Ishikawa (cell line): ENCODE measurements around the gene SH3PXD2A.

Source experiments
- CEBPB ChIP-seq: IDR thresholded peaks from 2 replicates; pipeline ENCODE4 v1.6.1; 2012
- CREB1 ChIP-seq: IDR thresholded peaks from 2 replicates; pipeline ENCODE4 v1.6.1; 2012; ENCODE audit warnings: low read depth
- EGR1 ChIP-seq: IDR thresholded peaks from 2 replicates; pipeline ENCODE4 v1.6.1; 2012
- EP300 ChIP-seq: IDR thresholded peaks from 2 replicates; pipeline ENCODE4 v1.6.1; 2012; ENCODE audit warnings: borderline replicate concordance
- FOXM1 ChIP-seq: IDR thresholded peaks from 2 replicates; pipeline ENCODE4 v1.6.1; 2012; ENCODE audit warnings: low read depth, borderline replicate concordance
- NFIC ChIP-seq: IDR thresholded peaks from 2 replicates; pipeline ENCODE4 v1.6.1; 2012
- RAD21 ChIP-seq: IDR thresholded peaks from 2 replicates; pipeline ENCODE4 v1.6.1; 2012; ENCODE audit warnings: low read depth
- REST ChIP-seq: IDR thresholded peaks from 2 replicates; pipeline ENCODE4 v1.6.1; 2012; ENCODE audit warnings: low read depth, mild to moderate bottlenecking
- TAF1 ChIP-seq: IDR thresholded peaks from 2 replicates; pipeline ENCODE4 v1.6.1; 2012; ENCODE audit warnings: low read depth, mild to moderate bottlenecking
- TCF12 ChIP-seq: IDR thresholded peaks from 2 replicates; pipeline ENCODE4 v1.6.1; 2012; ENCODE audit warnings: low read depth
- TEAD4 ChIP-seq: IDR thresholded peaks from 2 replicates; pipeline ENCODE4 v1.6.1; 2012
- USF1 ChIP-seq: IDR thresholded peaks from 2 replicates; pipeline ENCODE4 v1.6.1; 2012
- YY1 ChIP-seq: IDR thresholded peaks from 2 replicates; pipeline ENCODE4 v1.6.1; 2012; ENCODE audit warnings: low read depth
- ZBTB7A ChIP-seq: IDR thresholded peaks from 2 replicates; pipeline ENCODE4 v1.6.1; 2012; ENCODE audit warnings: low read depth
- TF ChIP-seq, protein P1 (sequence below): IDR thresholded peaks from 2 replicates; pipeline ENCODE4 v1.6.1; 2012

SH3PXD2A gene

DNA sequence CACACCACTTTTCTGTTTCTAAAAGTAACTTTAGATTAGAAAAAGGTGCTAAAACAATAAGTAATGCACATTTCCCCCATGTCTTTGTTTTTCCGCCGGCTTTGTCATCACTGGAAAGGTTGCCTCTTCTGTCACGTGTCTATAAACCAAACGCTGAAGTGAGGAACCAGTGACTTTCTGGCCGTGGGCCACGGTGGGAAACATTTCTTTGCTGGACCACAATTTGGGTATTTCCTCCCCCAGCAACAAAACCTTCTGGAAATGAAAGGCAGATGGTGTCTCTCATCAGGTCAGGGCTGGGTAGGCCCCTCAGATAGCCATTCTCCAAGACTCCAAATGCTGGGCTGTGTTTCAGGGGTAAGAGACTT is 174.5 kb downstream of the SH3PXD2A start:
- TF ChIP-seq FOXM1 = no peak
- TF ChIP-seq REST = no peak
- no peak for TF ChIP-seq RAD21
- TF ChIP-seq NFIC = no peak
- TF ChIP-seq EGR1 = no peak
- TF ChIP-seq TCF12 = no peak
- TF ChIP-seq CEBPB = no peak
- TF ChIP-seq TEAD4 = no peak
- TF ChIP-seq ZBTB7A = no peak
- no peak for TF ChIP-seq USF1
- no peak for TF ChIP-seq EP300
- no peak for TF ChIP-seq YY1
- no peak for TF ChIP-seq TAF1
- no peak for TF ChIP-seq CREB1
- TF ChIP-seq, protein P1, sequence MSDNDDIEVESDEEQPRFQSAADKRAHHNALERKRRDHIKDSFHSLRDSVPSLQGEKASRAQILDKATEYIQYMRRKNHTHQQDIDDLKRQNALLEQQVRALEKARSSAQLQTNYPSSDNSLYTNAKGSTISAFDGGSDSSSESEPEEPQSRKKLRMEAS = no peak

- TF ChIP-seq EGR1 (no peak), REST (no peak), YY1 (no peak), ZBTB7A (no peak), NFIC (no peak), USF1 (no peak)
- TF ChIP-seq, protein P1 = no peak
These were observed 176.1 kb downstream of the SH3PXD2A start for GRCh38 chr10:103679096-103679790.

DNA sequence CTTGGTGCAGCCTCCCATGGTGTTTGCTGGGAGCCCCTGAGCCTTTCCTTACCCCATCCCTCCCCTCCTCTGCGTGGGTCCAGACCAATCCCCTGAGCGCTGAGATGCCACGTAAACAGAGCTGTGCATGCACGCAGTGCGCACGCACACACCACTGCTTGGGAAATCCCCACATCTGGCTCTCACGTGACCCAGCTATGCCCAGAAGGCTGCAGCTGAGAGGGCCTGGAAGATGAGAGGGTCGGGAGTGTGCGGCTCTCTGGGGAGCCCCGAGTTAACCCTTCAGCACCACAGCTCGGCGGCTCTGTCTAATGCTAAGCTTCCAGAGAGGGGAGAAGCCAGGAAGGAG is 177.2 kb downstream of the SH3PXD2A start:
- TF ChIP-seq EP300 (no peak), TAF1 (no peak), REST (no peak), TCF12 (no peak), NFIC (no peak), ZBTB7A (no peak)
- TF ChIP-seq, protein P1 = no peak

DNA sequence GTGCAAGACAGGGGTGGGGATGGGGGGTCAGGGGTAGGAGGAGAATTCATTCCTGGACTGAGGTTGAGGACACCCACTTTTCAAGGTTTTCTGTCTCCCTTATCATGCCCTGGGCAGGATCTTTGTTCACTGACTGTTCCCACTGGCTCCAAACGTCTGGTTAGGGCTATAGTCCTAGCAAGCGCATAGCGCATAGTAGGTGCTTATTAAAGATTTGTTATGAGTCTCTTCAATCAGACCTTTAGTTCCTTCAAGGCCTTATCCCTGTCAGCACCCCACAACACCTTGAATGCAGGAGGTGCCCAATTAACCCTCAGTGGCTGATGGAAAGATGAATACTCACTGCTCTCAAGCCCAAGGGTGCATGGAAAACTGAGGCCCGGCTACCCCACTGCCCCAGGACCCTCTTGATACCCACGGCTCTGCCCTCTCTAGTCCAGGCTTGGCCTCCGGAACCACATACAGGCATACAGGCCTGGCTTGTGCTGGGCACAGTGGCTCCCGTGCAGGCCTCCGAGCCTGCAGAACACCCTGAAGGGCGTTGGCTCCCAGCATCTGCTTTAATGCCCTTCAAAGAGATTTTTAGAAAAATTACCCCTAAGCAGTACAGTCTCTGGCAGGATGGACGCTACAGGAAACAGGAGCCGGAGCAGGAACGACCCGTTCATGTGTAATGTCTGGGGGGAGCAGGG is 177.7 kb downstream of the SH3PXD2A start:
- TF ChIP-seq CREB1 (no peak), ZBTB7A (no peak), YY1 (no peak)
